Endothelial cell of umbilical vein (primary cell): Measurements from ENCODE around the gene TICAM2.

Experiments
- CTCF ChIP-seq, 2 donors: IDR thresholded peaks; 1 replicate in 1 of 2; 2 replicates in 1 of 2; pipeline ENCODE4 v1.5.1; 2011; ENCODE audit warnings: low read length in 2 of 2, mild to moderate bottlenecking in 2 of 2, moderate library complexity in 2 of 2, control low read depth in 1 of 2, inconsistent platforms in 1 of 2, low read depth in 1 of 2; ENCODE audit not compliant: insufficient read depth in 1 of 2; ENCODE audit errors: extremely low read depth in 1 of 2
- POLR2A ChIP-seq: IDR thresholded peaks from 2 replicates; pipeline ENCODE4 v1.6.1; 2012; ENCODE audit warnings: low read depth, mild to moderate bottlenecking, control low read depth, low read length

DNA sequence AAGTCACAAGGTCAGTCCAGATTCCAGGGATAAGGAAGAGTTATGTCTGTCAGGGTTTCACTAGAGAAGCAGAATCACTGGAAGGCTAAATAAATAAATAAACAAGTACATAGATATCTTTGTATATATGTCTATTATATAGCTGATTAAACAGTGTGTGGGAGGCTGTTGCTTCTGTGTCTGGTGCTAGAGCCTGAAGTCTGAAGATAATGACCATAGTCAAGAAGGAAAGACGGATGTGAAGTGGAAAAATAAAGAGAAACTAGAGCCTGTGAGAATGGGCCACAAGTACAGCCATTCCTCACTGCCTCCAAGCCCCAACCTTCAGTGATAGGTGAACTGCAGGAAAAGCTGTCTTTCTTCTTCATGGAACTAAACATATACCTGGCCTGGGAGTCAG lies 27.6 kb upstream of the TICAM2 start:
- TF ChIP-seq POLR2A (no peak), CTCF (IDR thresholded peaks at IDR 0.05; ENCODE audit: extremely low read depth in 1 of 2, insufficient read depth in 1 of 2, low read depth in 1 of 2, low read length in 2 of 2) (no peak)
